ENCODE results near the gene SPPL3. TPM values are rescaled to one million over a fixed set of nuclear protein-coding genes. Genes with fewer than 3 reads are reported as not detected.

Gene SPPL3
- total and polyA plus RNA-seq, 4 donors: 7.4 to 12.6 (median 8.7) TPM

DNA sequence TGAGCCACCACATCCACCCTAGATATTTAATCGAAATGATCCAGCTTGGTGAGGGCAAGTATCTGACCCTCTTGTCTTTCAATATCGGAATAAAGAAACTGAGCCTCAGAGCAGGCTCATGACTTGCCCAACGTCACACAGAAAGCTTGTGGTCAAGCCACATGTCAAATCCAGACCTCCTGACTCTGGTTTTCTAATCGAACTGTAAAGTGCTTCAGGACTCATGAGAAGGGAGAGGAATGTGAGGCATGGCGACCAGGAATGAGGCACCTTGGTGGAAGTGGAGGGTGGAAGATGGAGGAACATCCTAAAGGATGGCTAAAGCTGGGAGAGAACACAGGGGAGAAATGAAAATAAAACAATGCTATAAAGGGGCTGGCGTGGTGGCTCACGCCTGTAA, 27.9 kb upstream of the SPPL3 start:
- Histone ChIP-seq H3K9ac (ENCODE audit: low read depth in 1 of 2, low read length in 2 of 2) (no peak overlapping the region), H3K4me3 (ENCODE audit: low read depth in 1 of 3, low read length in 3 of 3) (no peak overlapping the region), H3K4me1 (ENCODE audit: control insufficient read depth in 4 of 4, insufficient read depth in 4 of 4, low read length in 3 of 4) (no peaks in the 10 kb centered on the region), H3K36me3 (ENCODE audit: control insufficient read depth in 4 of 4, insufficient read depth in 3 of 4, low read depth in 1 of 4, low read length in 3 of 4) (no peaks in the 10 kb centered on the region), H3K27ac (ENCODE audit: low read depth in 1 of 2, low read length in 2 of 2) (no peak overlapping the region), H3K9me3 (ENCODE audit: control insufficient read depth in 4 of 4, low read length in 3 of 4) (no peaks in the 10 kb centered on the region), H3K27me3 (ENCODE audit: control insufficient read depth in 4 of 4, insufficient read depth in 4 of 4, low read length in 3 of 4) (no peaks in the 10 kb centered on the region)
- TF ChIP-seq GABPA (IDR thresholded peaks at IDR 0.05 in 1 of 2, conservative IDR thresholded peaks at IDR 0.05 in 1 of 2) (no peak), NR2F2 (IDR thresholded peaks at IDR 0.05) (no peak), RAD21 (IDR thresholded peaks at IDR 0.05) (no peak), RXRA (IDR thresholded peaks at IDR 0.05) (no peak), JUND (IDR thresholded peaks at IDR 0.05) (no peak), SP1 (IDR thresholded peaks at IDR 0.05) (no peak), FOXA1 (IDR thresholded peaks at IDR 0.05) (no peak), TAF1 (conservative IDR thresholded peaks at IDR 0.05) (no peak)
- TF ChIP-seq, protein P1, sequence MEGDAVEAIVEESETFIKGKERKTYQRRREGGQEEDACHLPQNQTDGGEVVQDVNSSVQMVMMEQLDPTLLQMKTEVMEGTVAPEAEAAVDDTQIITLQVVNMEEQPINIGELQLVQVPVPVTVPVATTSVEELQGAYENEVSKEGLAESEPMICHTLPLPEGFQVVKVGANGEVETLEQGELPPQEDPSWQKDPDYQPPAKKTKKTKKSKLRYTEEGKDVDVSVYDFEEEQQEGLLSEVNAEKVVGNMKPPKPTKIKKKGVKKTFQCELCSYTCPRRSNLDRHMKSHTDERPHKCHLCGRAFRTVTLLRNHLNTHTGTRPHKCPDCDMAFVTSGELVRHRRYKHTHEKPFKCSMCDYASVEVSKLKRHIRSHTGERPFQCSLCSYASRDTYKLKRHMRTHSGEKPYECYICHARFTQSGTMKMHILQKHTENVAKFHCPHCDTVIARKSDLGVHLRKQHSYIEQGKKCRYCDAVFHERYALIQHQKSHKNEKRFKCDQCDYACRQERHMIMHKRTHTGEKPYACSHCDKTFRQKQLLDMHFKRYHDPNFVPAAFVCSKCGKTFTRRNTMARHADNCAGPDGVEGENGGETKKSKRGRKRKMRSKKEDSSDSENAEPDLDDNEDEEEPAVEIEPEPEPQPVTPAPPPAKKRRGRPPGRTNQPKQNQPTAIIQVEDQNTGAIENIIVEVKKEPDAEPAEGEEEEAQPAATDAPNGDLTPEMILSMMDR (IDR thresholded peaks at IDR 0.05; ENCODE audit: low read depth, low read length, missing input control): no peak
- TF ChIP-seq, protein P2, sequence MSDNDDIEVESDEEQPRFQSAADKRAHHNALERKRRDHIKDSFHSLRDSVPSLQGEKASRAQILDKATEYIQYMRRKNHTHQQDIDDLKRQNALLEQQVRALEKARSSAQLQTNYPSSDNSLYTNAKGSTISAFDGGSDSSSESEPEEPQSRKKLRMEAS (IDR thresholded peaks at IDR 0.05): no peak
- TF ChIP-seq, protein P3, sequence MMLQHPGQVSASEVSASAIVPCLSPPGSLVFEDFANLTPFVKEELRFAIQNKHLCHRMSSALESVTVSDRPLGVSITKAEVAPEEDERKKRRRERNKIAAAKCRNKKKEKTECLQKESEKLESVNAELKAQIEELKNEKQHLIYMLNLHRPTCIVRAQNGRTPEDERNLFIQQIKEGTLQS (IDR thresholded peaks at IDR 0.05): no peak
- TF ChIP-seq, protein P4, sequence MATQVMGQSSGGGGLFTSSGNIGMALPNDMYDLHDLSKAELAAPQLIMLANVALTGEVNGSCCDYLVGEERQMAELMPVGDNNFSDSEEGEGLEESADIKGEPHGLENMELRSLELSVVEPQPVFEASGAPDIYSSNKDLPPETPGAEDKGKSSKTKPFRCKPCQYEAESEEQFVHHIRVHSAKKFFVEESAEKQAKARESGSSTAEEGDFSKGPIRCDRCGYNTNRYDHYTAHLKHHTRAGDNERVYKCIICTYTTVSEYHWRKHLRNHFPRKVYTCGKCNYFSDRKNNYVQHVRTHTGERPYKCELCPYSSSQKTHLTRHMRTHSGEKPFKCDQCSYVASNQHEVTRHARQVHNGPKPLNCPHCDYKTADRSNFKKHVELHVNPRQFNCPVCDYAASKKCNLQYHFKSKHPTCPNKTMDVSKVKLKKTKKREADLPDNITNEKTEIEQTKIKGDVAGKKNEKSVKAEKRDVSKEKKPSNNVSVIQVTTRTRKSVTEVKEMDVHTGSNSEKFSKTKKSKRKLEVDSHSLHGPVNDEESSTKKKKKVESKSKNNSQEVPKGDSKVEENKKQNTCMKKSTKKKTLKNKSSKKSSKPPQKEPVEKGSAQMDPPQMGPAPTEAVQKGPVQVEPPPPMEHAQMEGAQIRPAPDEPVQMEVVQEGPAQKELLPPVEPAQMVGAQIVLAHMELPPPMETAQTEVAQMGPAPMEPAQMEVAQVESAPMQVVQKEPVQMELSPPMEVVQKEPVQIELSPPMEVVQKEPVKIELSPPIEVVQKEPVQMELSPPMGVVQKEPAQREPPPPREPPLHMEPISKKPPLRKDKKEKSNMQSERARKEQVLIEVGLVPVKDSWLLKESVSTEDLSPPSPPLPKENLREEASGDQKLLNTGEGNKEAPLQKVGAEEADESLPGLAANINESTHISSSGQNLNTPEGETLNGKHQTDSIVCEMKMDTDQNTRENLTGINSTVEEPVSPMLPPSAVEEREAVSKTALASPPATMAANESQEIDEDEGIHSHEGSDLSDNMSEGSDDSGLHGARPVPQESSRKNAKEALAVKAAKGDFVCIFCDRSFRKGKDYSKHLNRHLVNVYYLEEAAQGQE (IDR thresholded peaks at IDR 0.05): no peak
- WGBS: 84% methylated on average over 7 of the region's 7 CpGs
- DNase-seq (ENCODE audit: low spot score): no peak

DNA sequence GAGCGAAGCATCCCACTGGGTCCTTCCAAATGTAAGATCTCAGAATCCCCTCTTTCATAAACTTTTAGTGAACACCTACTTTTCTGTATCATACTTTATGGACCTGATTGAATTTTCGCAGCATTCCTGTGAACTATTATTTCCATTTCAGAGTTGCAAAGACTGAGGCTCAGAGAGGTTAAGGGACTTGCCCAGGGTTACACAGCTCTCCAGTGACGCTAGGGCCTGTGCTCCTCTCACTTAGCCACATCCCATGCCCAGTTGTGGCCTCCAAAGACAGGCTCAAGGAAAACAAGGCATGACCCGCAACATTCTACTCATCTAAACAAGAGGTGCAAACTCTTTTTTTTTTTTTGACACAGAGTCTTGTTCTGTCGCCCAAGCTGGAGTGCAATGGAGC, 25.9 kb upstream of the SPPL3 start:
- no peak overlapping the region for H3K4me3 ChIP-seq (ENCODE audit: low read depth in 1 of 3, low read length in 3 of 3)
- no peak for DNase-seq (ENCODE audit: low spot score)
- no peaks in the 10 kb centered on the region for H3K27me3 ChIP-seq (ENCODE audit: control insufficient read depth in 4 of 4, insufficient read depth in 4 of 4, low read length in 3 of 4)
- no peaks in the 10 kb centered on the region for H3K4me1 ChIP-seq (ENCODE audit: control insufficient read depth in 4 of 4, insufficient read depth in 4 of 4, low read length in 3 of 4)
- WGBS: 92% methylated on average over 5 of the region's 5 CpGs
- H3K36me3 ChIP-seq (ENCODE audit: control insufficient read depth in 4 of 4, insufficient read depth in 3 of 4, low read depth in 1 of 4, low read length in 3 of 4): no peaks in the 10 kb centered on the region
- no peak overlapping the region for H3K27ac ChIP-seq (ENCODE audit: low read depth in 1 of 2, low read length in 2 of 2)
- H3K9me3 ChIP-seq (ENCODE audit: control insufficient read depth in 4 of 4, low read length in 3 of 4): no peaks in the 10 kb centered on the region
- H3K9ac ChIP-seq (ENCODE audit: low read depth in 1 of 2, low read length in 2 of 2): no peak overlapping the region
- TF ChIP-seq HNF4G (IDR thresholded peaks at IDR 0.05) (no peak), YY1 (IDR thresholded peaks at IDR 0.05) (no peak), TAF1 (conservative IDR thresholded peaks at IDR 0.05) (no peak), HNF4A (conservative IDR thresholded peaks at IDR 0.05) (no peak), NR2F2 (IDR thresholded peaks at IDR 0.05) (no peak), RXRA (IDR thresholded peaks at IDR 0.05) (no peak), GABPA (IDR thresholded peaks at IDR 0.05 in 1 of 2, conservative IDR thresholded peaks at IDR 0.05 in 1 of 2) (no peak), SP1 (IDR thresholded peaks at IDR 0.05) (no peak), FOXA2 (IDR thresholded peaks at IDR 0.05) (no peak), FOXA1 (IDR thresholded peaks at IDR 0.05) (no peak), EGR1 (IDR thresholded peaks at IDR 0.05; ENCODE audit: low read depth in 2 of 2) (no peak)
- TF ChIP-seq, protein P5, sequence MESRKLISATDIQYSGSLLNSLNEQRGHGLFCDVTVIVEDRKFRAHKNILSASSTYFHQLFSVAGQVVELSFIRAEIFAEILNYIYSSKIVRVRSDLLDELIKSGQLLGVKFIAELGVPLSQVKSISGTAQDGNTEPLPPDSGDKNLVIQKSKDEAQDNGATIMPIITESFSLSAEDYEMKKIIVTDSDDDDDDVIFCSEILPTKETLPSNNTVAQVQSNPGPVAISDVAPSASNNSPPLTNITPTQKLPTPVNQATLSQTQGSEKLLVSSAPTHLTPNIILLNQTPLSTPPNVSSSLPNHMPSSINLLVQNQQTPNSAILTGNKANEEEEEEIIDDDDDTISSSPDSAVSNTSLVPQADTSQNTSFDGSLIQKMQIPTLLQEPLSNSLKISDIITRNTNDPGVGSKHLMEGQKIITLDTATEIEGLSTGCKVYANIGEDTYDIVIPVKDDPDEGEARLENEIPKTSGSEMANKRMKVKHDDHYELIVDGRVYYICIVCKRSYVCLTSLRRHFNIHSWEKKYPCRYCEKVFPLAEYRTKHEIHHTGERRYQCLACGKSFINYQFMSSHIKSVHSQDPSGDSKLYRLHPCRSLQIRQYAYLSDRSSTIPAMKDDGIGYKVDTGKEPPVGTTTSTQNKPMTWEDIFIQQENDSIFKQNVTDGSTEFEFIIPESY (IDR thresholded peaks at IDR 0.05): no peak
- TF ChIP-seq, protein P2 (IDR thresholded peaks at IDR 0.05): no peak
- TF ChIP-seq, protein P4 (IDR thresholded peaks at IDR 0.05): no peak
- TF ChIP-seq, protein P1 (IDR thresholded peaks at IDR 0.05; ENCODE audit: low read depth, low read length, missing input control): no peak

Data from liver (tissue), 9 donors.